Stomach smooth muscle (tissue), 2 donors: ENCODE results near the gene HAUS8.
A peak's percentile ranks its signal among the peaks of the same experiment; 100 is the strongest.
"Not testable (repeated sequence)": the region's sequence is repeated elsewhere in the genome, so short reads cannot be mapped to it uniquely, and the experiment has no call there.

Source experiments
- H3K27ac ChIP-seq: one replicate; pipeline ENCODE4 v1.7.0; 2013; ENCODE audit warnings: mild to moderate bottlenecking, low read length, inconsistent platforms
- H3K27me3 ChIP-seq, 2 donors: one replicate each; pipeline ENCODE4 v1.7.0; 2013; ENCODE audit warnings: low read length in 2 of 2; ENCODE audit not compliant: insufficient read depth in 2 of 2, control insufficient read depth in 1 of 2
- H3K36me3 ChIP-seq, 2 donors: one replicate each; pipeline ENCODE4 v1.7.0; 2013; ENCODE audit warnings: low read length in 2 of 2; ENCODE audit not compliant: control insufficient read depth in 2 of 2, insufficient read depth in 2 of 2
- H3K4me1 ChIP-seq: one replicate; pipeline ENCODE4 v1.7.0; 2013; ENCODE audit warnings: low read length; ENCODE audit not compliant: control insufficient read depth, insufficient read depth
- H3K4me3 ChIP-seq, 2 donors: one replicate each; pipeline ENCODE4 v1.7.0; 2013; ENCODE audit warnings: low read length in 2 of 2
- H3K9ac ChIP-seq, 2 donors: one replicate each; pipeline ENCODE4 v1.7.0; 2013; ENCODE audit warnings: low read length in 2 of 2, mild to moderate bottlenecking in 1 of 2
- H3K9me3 ChIP-seq, 2 donors: one replicate each; pipeline ENCODE4 v1.7.0; 2013; ENCODE audit warnings: low read length in 2 of 2; ENCODE audit not compliant: control insufficient read depth in 2 of 2
- donor health status: healthy.
- donor health status: Pancreatic carcinoma.

Gene HAUS8

GRCh38 chr19:17101686-17102628 is 26.7 kb upstream of the HAUS8 start:
- H3K4me3 ChIP-seq = no peak overlapping the region
- H3K27me3 ChIP-seq = no peaks in the 10 kb centered on the region
- no peaks in the 10 kb centered on the region for H3K9me3 ChIP-seq
- H3K9ac ChIP-seq = no peak overlapping the region
- H3K27ac ChIP-seq = no peak overlapping the region
- H3K4me1 ChIP-seq = peaks cover 5% of the 10 kb centered on the region
- peaks cover 17 to 26% of the 10 kb centered on the region in 2 donors for H3K36me3 ChIP-seq

- no peaks in the 10 kb centered on the region for H3K27me3 ChIP-seq
- no peak overlapping the region for H3K9ac ChIP-seq
- no peaks in the 10 kb centered on the region for H3K9me3 ChIP-seq
- H3K4me3 ChIP-seq = no peak overlapping the region
- peaks cover 12 to 14% of the 10 kb centered on the region in 2 donors for H3K36me3 ChIP-seq
- H3K27ac ChIP-seq = no peak overlapping the region
- peaks cover 9% of the 10 kb centered on the region for H3K4me1 ChIP-seq
These were observed 23.1 kb upstream of the HAUS8 start for GRCh38 chr19:17098326-17098725.

- Histone ChIP-seq H3K27me3 (no peaks in the 10 kb centered on the region), H3K36me3 (peaks cover 8 to 11% of the 10 kb centered on the region in 2 donors), H3K9me3 (no peaks in the 10 kb centered on the region), H3K9ac (no peak overlapping the region), H3K4me3 (no peak overlapping the region), H3K4me1 (peaks cover 9% of the 10 kb centered on the region), H3K27ac (peak overlapping the region; percentile 38)
These were observed 22.4 kb upstream of the HAUS8 start for GRCh38 chr19:17097593-17098126.

GRCh38 chr19:17095141-17095919 is 20.1 kb upstream of the HAUS8 start:
- Histone ChIP-seq H3K27me3 (no peaks in the 10 kb centered on the region), H3K9me3 (no peaks in the 10 kb centered on the region), H3K4me3 (peak overlapping the region in 1 of 2 donors; percentile 8), H3K36me3 (peaks cover 0 to 2% of the 10 kb centered on the region in 2 donors), H3K27ac (peak overlapping the region; percentile 60), H3K4me1 (peaks cover 13% of the 10 kb centered on the region), H3K9ac (no peak overlapping the region)

- peak overlapping the region; percentile 60 for H3K27ac ChIP-seq
These were observed 19.4 kb upstream of the HAUS8 start for GRCh38 chr19:17094694-17095093.

GRCh38 chr19:17092696-17093095 is 17.4 kb upstream of the HAUS8 start:
- H3K27ac ChIP-seq = no peak overlapping the region
- H3K9ac ChIP-seq = no peak overlapping the region
- no peak overlapping the region for H3K4me3 ChIP-seq
- H3K36me3 ChIP-seq = peaks cover 0 to 2% of the 10 kb centered on the region in 2 donors
- no peaks in the 10 kb centered on the region for H3K27me3 ChIP-seq
- peaks cover 30% of the 10 kb centered on the region for H3K4me1 ChIP-seq
- no peaks in the 10 kb centered on the region for H3K9me3 ChIP-seq

More at GRCh38 chr19:17094694-17095093, 19.4 kb upstream of the HAUS8 start:
- Histone ChIP-seq H3K4me1 (peaks cover 18% of the 10 kb centered on the region), H3K4me3 (peak overlapping the region in 1 of 2 donors; percentile 8)
- not testable (repeated sequence) for H3K9ac ChIP-seq, H3K36me3 ChIP-seq, H3K9me3 ChIP-seq, H3K27me3 ChIP-seq

- Histone ChIP-seq H3K4me3 (no peak overlapping the region), H3K27ac (no peak overlapping the region), H3K9me3 (no peaks in the 10 kb centered on the region), H3K4me1 (peaks cover 32% of the 10 kb centered on the region), H3K27me3 (no peaks in the 10 kb centered on the region), H3K9ac (no peak overlapping the region), H3K36me3 (peaks cover 0 to 2% of the 10 kb centered on the region in 2 donors)
These were observed 16.6 kb upstream of the HAUS8 start for GRCh38 chr19:17091758-17092333.

GRCh38 chr19:17090583-17090982 is 15.3 kb upstream of the HAUS8 start:
- Histone ChIP-seq H3K9me3 (no peaks in the 10 kb centered on the region), H3K4me3 (no peak overlapping the region), H3K36me3 (peaks cover 0 to 2% of the 10 kb centered on the region in 2 donors), H3K9ac (no peak overlapping the region), H3K27ac (peak overlapping the region; percentile 95), H3K27me3 (no peaks in the 10 kb centered on the region), H3K4me1 (peaks cover 36% of the 10 kb centered on the region)

- Histone ChIP-seq H3K4me3 (peak overlapping the region; percentile 22 to 35), H3K27ac (peak overlapping the region; percentile 95), H3K27me3 (no peaks in the 10 kb centered on the region), H3K9ac (peak overlapping the region; percentile 62 to 67), H3K36me3 (peaks cover 0 to 2% of the 10 kb centered on the region in 2 donors), H3K4me1 (peaks cover 34% of the 10 kb centered on the region), H3K9me3 (no peaks in the 10 kb centered on the region)
These were observed 13.3 kb upstream of the HAUS8 start for GRCh38 chr19:17088552-17088951.

- H3K27ac ChIP-seq = peak overlapping the region; percentile 31
- no peaks in the 10 kb centered on the region for H3K9me3 ChIP-seq
- peaks cover 43% of the 10 kb centered on the region for H3K4me1 ChIP-seq
- no peaks in the 10 kb centered on the region for H3K27me3 ChIP-seq
- H3K4me3 ChIP-seq = no peak overlapping the region
- H3K9ac ChIP-seq = no peak overlapping the region
- H3K36me3 ChIP-seq = no peaks in the 10 kb centered on the region
These were observed 11.6 kb upstream of the HAUS8 start for GRCh38 chr19:17086834-17087233.
